Activated naive CD8-positive, alpha-beta T cell (primary cell): ENCODE measurements around the gene KCTD1.

ENCODE experiments used
- H3K27ac Mint-ChIP-seq: one replicate; pipeline ENCODE4 v1.8.0; 2021; ENCODE audit warnings: mixed read lengths
- H3K27me3 Mint-ChIP-seq: one replicate; pipeline ENCODE4 v1.8.0; 2021; ENCODE audit warnings: mixed read lengths
- H3K36me3 Mint-ChIP-seq: one replicate; pipeline ENCODE4 v1.8.0; 2021; ENCODE audit warnings: mixed read lengths
- H3K4me1 Mint-ChIP-seq: one replicate; pipeline ENCODE4 v1.8.0; 2021; ENCODE audit warnings: low read depth, mixed read lengths
- H3K4me3 Mint-ChIP-seq: one replicate; pipeline ENCODE4 v1.8.0; 2021; ENCODE audit warnings: mild to moderate bottlenecking, mixed read lengths
- H3K9me3 Mint-ChIP-seq: one replicate; pipeline ENCODE4 v1.8.0; 2021; ENCODE audit warnings: low read depth, mixed read lengths

Gene KCTD1

DNA sequence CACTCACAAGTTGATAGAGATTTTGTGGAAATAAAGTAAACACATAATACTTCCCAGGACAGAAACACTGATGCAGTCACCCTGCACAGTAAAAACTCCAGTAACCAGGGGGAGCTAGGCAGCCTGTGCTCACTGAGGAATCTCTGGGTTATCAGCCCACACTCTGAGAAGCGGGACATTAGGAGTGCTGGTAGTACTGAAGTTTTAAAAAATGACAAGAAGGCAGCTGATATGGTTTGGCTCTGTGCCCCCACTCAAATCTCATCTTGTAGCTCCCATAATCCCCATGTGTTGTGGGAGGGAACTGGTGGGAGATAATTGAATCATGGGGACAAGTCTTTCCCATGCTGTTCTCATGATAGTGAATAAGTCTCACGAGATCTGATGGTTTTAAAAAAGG, 31.4 kb downstream of the KCTD1 start:
- H3K36me3 Mint-ChIP-seq = peaks cover 7% of the 10 kb centered on the region
- no peaks in the 10 kb centered on the region for H3K4me1 Mint-ChIP-seq
- H3K9me3 Mint-ChIP-seq = no peaks in the 10 kb centered on the region
- H3K27ac Mint-ChIP-seq = no peak overlapping the region
- H3K4me3 Mint-ChIP-seq = no peak overlapping the region
- no peaks in the 10 kb centered on the region for H3K27me3 Mint-ChIP-seq

GRCh38 chr18:26515643-26516487, 32.5 kb downstream of the KCTD1 start:
- Mint-ChIP-seq H3K9me3 (no peaks in the 10 kb centered on the region), H3K27ac (no peak overlapping the region), H3K36me3 (peaks cover 7% of the 10 kb centered on the region), H3K4me3 (no peak overlapping the region), H3K27me3 (no peaks in the 10 kb centered on the region), H3K4me1 (no peaks in the 10 kb centered on the region)

- Mint-ChIP-seq H3K36me3 (peaks cover 4% of the 10 kb centered on the region), H3K27me3 (no peaks in the 10 kb centered on the region), H3K4me3 (no peak overlapping the region), H3K4me1 (no peaks in the 10 kb centered on the region), H3K9me3 (no peaks in the 10 kb centered on the region), H3K27ac (no peak overlapping the region)
These were observed 36.8 kb downstream of the KCTD1 start for GRCh38 chr18:26511339-26512071.

- H3K27me3 Mint-ChIP-seq = no peaks in the 10 kb centered on the region
- no peak overlapping the region for H3K4me3 Mint-ChIP-seq
- H3K36me3 Mint-ChIP-seq = peaks cover 4% of the 10 kb centered on the region
- H3K4me1 Mint-ChIP-seq = no peaks in the 10 kb centered on the region
- H3K27ac Mint-ChIP-seq = no peak overlapping the region
- no peaks in the 10 kb centered on the region for H3K9me3 Mint-ChIP-seq
These were observed 38.0 kb downstream of the KCTD1 start for GRCh38 chr18:26510337-26510736.

DNA sequence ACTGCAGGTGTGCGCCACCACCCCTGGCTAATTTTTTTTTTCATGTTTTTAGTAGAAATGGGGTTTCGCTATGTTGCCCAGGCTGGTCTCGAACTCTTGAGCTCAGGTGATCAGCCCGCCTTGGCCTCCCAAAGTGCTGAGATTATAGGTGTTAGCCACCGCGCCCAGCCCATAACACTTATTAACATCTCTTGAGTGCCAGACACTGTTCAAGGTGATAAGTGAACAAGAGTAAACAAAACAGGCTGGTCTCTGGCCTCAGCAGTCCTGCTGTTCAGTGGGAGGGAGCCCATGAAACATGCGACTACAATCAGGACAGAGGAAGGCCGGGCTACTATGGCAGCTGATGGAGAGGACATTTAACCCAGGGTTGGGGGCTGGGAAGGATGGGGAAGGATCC, 42.3 kb downstream of the KCTD1 start:
- no peaks in the 10 kb centered on the region for H3K9me3 Mint-ChIP-seq
- H3K27ac Mint-ChIP-seq = no peak overlapping the region
- H3K27me3 Mint-ChIP-seq = no peaks in the 10 kb centered on the region
- no peaks in the 10 kb centered on the region for H3K4me1 Mint-ChIP-seq
- H3K36me3 Mint-ChIP-seq = no peaks in the 10 kb centered on the region
- no peak overlapping the region for H3K4me3 Mint-ChIP-seq

DNA sequence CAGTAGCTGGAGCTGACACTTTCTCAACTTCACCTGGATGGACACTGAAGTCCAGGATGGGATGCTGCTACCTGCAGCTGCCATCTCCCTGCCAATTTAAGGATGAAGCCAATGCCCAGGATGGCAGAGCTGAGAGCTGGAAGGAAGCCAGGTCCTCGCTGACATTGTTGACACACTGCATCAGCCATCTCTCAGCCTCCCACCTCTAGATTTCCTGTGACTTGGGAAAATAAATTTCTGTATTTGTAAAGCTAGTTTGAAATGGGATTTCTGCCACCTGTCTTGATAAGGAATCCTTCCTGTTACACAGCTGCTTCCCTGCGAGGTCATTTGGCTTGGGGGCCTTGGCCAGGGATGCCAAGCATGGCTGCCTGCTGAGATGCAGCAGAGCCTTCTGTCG, 43.5 kb downstream of the KCTD1 start:
- no peaks in the 10 kb centered on the region for H3K27me3 Mint-ChIP-seq
- H3K36me3 Mint-ChIP-seq = peaks cover 3% of the 10 kb centered on the region
- no peak overlapping the region for H3K4me3 Mint-ChIP-seq
- no peak overlapping the region for H3K27ac Mint-ChIP-seq
- no peaks in the 10 kb centered on the region for H3K9me3 Mint-ChIP-seq
- no peaks in the 10 kb centered on the region for H3K4me1 Mint-ChIP-seq

- H3K27me3 Mint-ChIP-seq = no peaks in the 10 kb centered on the region
- peaks cover 6% of the 10 kb centered on the region for H3K36me3 Mint-ChIP-seq
- H3K4me3 Mint-ChIP-seq = no peak overlapping the region
- no peaks in the 10 kb centered on the region for H3K4me1 Mint-ChIP-seq
- no peaks in the 10 kb centered on the region for H3K9me3 Mint-ChIP-seq
- no peak overlapping the region for H3K27ac Mint-ChIP-seq
These were observed 45.0 kb downstream of the KCTD1 start for GRCh38 chr18:26503382-26503781.

- Mint-ChIP-seq H3K27me3 (no peaks in the 10 kb centered on the region), H3K9me3 (no peaks in the 10 kb centered on the region), H3K36me3 (peaks cover 10% of the 10 kb centered on the region), H3K4me3 (no peak overlapping the region), H3K4me1 (no peaks in the 10 kb centered on the region), H3K27ac (no peak overlapping the region)
These were observed 45.5 kb downstream of the KCTD1 start for GRCh38 chr18:26502823-26503222.

DNA sequence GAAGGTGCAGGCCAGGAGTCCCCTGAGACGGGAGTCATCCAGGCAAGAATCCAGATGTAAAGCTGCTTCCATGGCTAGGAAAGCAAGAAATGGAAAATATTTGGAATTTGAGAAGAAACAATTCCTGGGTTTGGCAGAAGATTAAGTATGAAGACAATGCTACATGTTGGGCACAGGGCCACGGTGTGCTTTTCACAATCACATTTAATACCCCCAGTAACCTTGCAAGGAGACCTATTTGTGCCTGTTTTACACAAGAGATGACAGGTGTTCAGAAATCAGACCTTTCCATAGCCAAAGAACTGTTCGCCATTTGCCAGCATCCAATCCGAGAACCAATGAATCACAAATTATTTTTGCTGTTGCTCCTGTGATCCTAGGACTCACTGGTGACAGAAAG, 50.5 kb downstream of the KCTD1 start:
- H3K27me3 Mint-ChIP-seq = no peaks in the 10 kb centered on the region
- H3K4me1 Mint-ChIP-seq = no peaks in the 10 kb centered on the region
- no peak overlapping the region for H3K4me3 Mint-ChIP-seq
- no peaks in the 10 kb centered on the region for H3K9me3 Mint-ChIP-seq
- H3K27ac Mint-ChIP-seq = no peak overlapping the region
- H3K36me3 Mint-ChIP-seq = peaks cover 16% of the 10 kb centered on the region

DNA sequence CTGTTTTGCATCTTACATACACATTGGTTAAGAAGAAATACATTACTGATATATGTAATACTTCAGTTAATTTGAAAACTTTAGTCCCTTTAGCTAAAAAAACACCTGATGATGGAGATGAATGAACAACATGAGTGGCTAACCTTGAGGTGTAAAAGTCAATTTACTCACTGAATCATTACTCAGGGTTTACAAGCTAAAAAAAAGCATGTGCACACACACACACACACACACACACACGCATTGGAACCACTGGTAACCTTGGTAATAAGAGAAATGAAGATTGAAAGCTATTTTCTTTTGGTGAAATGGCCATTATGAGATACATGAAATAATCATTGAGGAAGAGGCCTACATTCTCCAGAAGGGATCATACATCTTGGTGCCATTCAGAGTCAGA, 51.8 kb downstream of the KCTD1 start:
- H3K27me3 Mint-ChIP-seq = no peaks in the 10 kb centered on the region
- no peaks in the 10 kb centered on the region for H3K9me3 Mint-ChIP-seq
- peaks cover 16% of the 10 kb centered on the region for H3K36me3 Mint-ChIP-seq
- H3K27ac Mint-ChIP-seq = no peak overlapping the region
- no peak overlapping the region for H3K4me3 Mint-ChIP-seq
- no peaks in the 10 kb centered on the region for H3K4me1 Mint-ChIP-seq

DNA sequence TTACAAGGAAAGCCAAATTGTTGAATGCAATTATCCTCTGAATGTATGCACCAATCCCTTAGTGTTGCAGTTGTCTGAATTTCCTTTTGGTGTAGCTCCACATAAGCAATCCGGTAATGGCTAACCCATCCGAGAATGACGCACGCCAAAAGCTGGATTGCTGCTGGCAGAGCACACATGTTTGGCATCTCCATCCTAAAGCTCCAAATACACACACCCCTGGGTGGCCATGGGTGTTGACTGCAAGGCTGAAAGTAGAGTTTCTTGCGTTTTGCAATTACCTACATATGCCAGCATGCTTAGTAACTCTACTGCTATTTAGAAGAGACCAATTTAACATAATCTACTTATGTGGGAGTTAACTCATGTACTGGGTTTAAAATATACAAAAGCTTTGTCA, 53.1 kb downstream of the KCTD1 start:
- Mint-ChIP-seq H3K27ac (no peak overlapping the region), H3K4me3 (no peak overlapping the region), H3K27me3 (no peaks in the 10 kb centered on the region), H3K36me3 (peaks cover 13% of the 10 kb centered on the region), H3K9me3 (no peaks in the 10 kb centered on the region), H3K4me1 (no peaks in the 10 kb centered on the region)

- H3K27ac Mint-ChIP-seq = no peak overlapping the region
- peaks cover 8% of the 10 kb centered on the region for H3K36me3 Mint-ChIP-seq
- H3K4me1 Mint-ChIP-seq = no peaks in the 10 kb centered on the region
- H3K4me3 Mint-ChIP-seq = no peak overlapping the region
- no peaks in the 10 kb centered on the region for H3K9me3 Mint-ChIP-seq
- no peaks in the 10 kb centered on the region for H3K27me3 Mint-ChIP-seq
These were observed 55.3 kb downstream of the KCTD1 start for GRCh38 chr18:26493021-26493420.

DNA sequence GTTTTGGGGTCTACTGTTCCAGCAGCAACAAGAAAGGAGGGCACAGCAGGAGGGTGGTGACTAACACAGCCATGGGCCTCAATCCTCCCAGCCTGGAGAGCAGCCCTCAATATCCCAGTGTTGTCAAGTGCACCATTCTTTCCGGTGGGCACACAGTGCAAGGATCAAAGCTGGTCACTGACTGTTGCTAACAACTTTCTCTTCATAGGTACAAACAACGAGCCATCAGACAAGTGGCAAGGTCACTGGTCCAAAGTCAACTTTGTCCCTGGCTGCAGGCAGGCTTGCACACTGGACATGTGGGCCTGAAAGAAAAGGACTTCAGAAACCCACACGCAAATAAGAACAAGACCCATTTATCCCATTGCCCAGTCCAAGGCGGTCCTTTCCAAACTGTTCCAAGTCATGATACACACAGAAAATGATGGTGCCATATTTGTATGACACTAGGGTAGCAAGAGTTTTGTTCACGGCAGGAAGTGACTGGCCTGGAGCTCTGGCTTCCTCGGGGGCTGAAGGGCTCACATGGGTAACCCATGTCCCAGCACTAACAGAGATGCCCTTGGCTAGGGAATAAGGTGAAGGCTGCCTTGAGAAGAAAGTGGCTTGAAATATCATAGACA, 57.0 kb downstream of the KCTD1 start:
- Mint-ChIP-seq H3K4me3 (no peak overlapping the region), H3K27me3 (no peaks in the 10 kb centered on the region), H3K4me1 (no peaks in the 10 kb centered on the region)

GRCh38 chr18:26489881-26490280, 58.5 kb downstream of the KCTD1 start:
- no peaks in the 10 kb centered on the region for H3K9me3 Mint-ChIP-seq
- no peaks in the 10 kb centered on the region for H3K4me1 Mint-ChIP-seq
- H3K36me3 Mint-ChIP-seq = peaks cover 2% of the 10 kb centered on the region

More for the DNA sequence above, 57.0 kb downstream of the KCTD1 start:
- Mint-ChIP-seq H3K9me3 (no peaks in the 10 kb centered on the region), H3K36me3 (peaks cover 2% of the 10 kb centered on the region), H3K27ac (no peak overlapping the region)

DNA sequence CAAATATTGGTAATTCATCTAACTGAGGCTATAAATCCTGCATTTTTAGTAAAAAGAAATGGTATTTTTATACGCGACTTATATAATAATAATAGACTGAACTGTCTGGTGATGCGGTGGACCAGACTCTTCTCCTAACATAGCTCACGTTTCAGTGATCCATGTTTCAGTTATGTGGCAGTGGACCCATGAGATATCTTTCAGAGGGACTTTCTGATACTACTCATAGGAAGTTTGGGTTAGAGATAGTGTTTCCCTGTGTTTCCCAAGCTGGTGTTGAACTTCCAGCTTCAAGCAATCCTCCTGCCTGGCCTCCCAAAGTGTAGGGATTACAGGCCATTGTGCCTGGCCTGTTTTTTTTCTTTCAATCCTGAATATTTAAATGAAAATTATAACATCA, 59.2 kb downstream of the KCTD1 start:
- Mint-ChIP-seq H3K27ac (no peak overlapping the region), H3K9me3 (no peaks in the 10 kb centered on the region), H3K4me1 (no peaks in the 10 kb centered on the region), H3K36me3 (peaks cover 1% of the 10 kb centered on the region), H3K27me3 (no peaks in the 10 kb centered on the region), H3K4me3 (no peak overlapping the region)

More at GRCh38 chr18:26489881-26490280, 58.5 kb downstream of the KCTD1 start:
- no peak overlapping the region for H3K27ac Mint-ChIP-seq
- no peaks in the 10 kb centered on the region for H3K27me3 Mint-ChIP-seq
- no peak overlapping the region for H3K4me3 Mint-ChIP-seq
